ENCODE results near the gene MEDAG. TPM values are rescaled to one million over a fixed set of nuclear protein-coding genes. Genes with fewer than 3 reads are reported as not detected.

Gene MEDAG
- total RNA-seq, 5 donors from 2014 or later (not counting 1 experiment from before 2014, with no cell fraction given), result not detected

DNA sequence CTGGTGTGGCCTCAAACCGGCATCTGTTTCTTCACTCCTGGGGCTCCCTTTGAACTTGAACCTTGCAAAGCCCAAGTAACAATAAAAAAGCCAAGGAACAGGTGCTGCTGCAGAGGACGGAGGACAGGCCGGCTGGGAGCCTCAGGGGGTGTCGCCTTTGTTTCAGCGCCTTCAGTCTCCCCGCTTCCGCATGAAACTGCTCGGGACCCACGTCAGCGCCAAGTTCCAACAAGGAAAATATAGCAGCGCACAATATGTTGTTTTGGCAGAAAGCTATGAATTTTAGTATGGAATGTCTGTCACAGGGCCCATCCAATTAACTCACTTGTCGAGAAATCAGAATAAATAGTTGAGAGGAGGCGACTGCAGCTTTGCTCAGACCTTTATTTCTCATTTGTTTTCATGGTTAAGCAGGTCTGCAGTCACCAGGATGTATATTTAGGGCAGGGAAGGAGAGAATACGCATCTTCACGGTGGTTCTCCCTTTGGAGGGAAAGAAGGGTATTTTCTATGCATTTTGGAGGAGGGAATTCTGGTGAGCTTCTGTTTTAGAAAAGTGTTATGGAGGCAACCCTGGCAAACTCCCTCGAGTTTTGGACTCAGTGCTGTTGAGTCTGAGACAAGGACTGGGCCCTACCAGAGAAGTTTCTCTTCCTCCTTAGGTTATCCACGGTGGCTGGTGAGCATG lies 34.3 kb upstream of the MEDAG start:
- ATAC-seq (replicated peaks in 1 of 4) (no peak), DNase-seq (no peak)
- no peaks in the 10 kb centered on the region for H3K9me3 Mint-ChIP-seq
- H3K27me3 Mint-ChIP-seq, result peaks cover 9 to 13% of the 10 kb centered on the region in 2 donors
- Histone ChIP-seq H3K4me3 (ENCODE audit: control insufficient read depth in 1 of 2, extremely low read depth in 1 of 2, low read length in 1 of 2) (no peak overlapping the region), H3K27ac (ENCODE audit: low read length) (no peak overlapping the region), H3K9me3 (no peaks in the 10 kb centered on the region), H3K36me3 (ENCODE audit: control insufficient read depth in 2 of 2, extremely low read depth in 1 of 2, insufficient read depth in 1 of 2, low read length in 1 of 2) (no peaks in the 10 kb centered on the region), H3K4me1 (ENCODE audit: control insufficient read depth in 1 of 2, extremely low read depth in 1 of 2, insufficient read depth in 2 of 2, low read length in 2 of 2) (peaks cover 0 to 2% of the 10 kb centered on the region in 2 experiments), H3K27me3 (replicated peaks in 1 of 2; ENCODE audit: control insufficient read depth in 2 of 2, extremely low read depth in 1 of 2, insufficient read depth in 2 of 2, low read length in 1 of 2) (peaks cover 0 to 42% of the 10 kb centered on the region in 2 experiments)
- POLR2A ChIA-PET, result interaction anchor here in 1 of 2 donors (0.6 kb wide), 1 partner anchor 1598 kb away, joined by 3 read pairs; no protein-coding TSS in a partner anchor
- WGBS (ENCODE audit: insufficient coverage), result 91% methylated on average over 8 of the region's 17 CpGs
- H3K27ac Mint-ChIP-seq, result no peak overlapping the region
- no peaks in the 10 kb centered on the region for H3K36me3 Mint-ChIP-seq
- CTCF ChIA-PET, result no interaction called here
- H3K4me3 Mint-ChIP-seq, result no peak overlapping the region
- no peaks in the 10 kb centered on the region for H3K4me1 Mint-ChIP-seq

DNA sequence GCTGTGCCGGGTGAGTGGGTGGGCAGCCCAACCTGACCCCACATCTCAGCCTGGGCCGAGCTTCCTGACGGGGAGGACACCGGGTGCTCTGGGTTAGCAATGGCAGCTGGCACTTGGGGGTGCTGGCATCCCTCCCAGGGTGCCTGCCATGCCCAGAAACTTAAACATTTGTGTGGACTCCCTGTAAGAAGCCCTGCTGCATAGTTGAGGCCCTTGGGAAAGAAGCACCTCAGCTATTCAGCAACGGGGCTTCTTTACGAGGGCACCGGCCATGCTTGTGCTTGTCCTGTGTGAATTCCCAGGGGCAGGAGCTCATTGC lies 33.8 kb upstream of the MEDAG start:
- POLR2A ChIA-PET, result no interaction called here

DNA sequence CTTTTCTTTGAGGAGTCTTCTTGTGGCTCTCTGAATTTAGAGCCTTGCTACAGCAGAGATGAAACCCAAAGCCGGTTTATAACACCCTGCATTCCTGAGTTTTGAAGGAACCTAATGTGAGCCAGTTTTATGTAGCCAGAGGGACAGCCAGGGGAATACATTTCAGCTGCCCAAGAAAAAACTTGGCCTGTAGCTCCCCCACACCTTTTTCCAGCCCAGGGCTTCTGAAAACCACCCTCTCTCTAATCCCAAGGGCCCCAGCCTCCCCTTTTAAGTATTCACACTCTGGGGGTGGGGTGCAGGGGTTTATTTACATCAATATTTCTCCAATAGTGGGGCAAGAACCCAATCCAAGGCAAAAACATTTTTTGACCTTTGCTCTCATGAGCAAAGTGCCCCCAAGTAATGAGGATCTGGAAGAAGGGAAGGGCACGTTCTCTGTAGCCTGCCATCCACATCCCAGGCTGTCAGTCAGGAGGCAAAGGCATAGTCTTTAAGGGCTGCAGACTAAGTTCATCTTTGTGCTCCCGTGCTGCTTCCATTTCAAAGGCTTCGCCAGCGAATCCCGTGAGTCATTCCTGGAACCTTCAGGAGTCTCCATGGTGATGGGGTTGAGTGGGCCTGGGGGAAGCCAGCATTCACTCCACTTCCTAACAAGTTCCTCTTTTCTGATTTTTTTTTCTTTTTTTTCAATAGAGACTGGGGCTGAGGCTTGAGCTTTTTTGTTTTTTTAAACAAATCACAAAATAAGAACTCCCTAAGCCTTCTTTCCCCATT lies 33.2 kb upstream of the MEDAG start:
- WGBS (ENCODE audit: insufficient coverage), result no CpG with 5 or more reads among the region's 6 CpGs
- Histone ChIP-seq H3K4me1 (ENCODE audit: control insufficient read depth in 1 of 2, extremely low read depth in 1 of 2, insufficient read depth in 2 of 2, low read length in 2 of 2) (peaks cover 0 to 2% of the 10 kb centered on the region in 2 experiments), H3K9me3 (no peaks in the 10 kb centered on the region), H3K27me3 (replicated peaks in 1 of 2; ENCODE audit: control insufficient read depth in 2 of 2, extremely low read depth in 1 of 2, insufficient read depth in 2 of 2, low read length in 1 of 2) (peaks cover 0 to 42% of the 10 kb centered on the region in 2 experiments), H3K27ac (ENCODE audit: low read length) (no peak overlapping the region), H3K36me3 (ENCODE audit: control insufficient read depth in 2 of 2, extremely low read depth in 1 of 2, insufficient read depth in 1 of 2, low read length in 1 of 2) (no peaks in the 10 kb centered on the region), H3K4me3 (ENCODE audit: control insufficient read depth in 1 of 2, extremely low read depth in 1 of 2, low read length in 1 of 2) (no peak overlapping the region)
- Mint-ChIP-seq H3K9me3 (no peaks in the 10 kb centered on the region), H3K36me3 (no peaks in the 10 kb centered on the region), H3K4me1 (no peaks in the 10 kb centered on the region), H3K27me3 (peaks cover 9 to 13% of the 10 kb centered on the region in 2 donors), H3K27ac (no peak overlapping the region), H3K4me3 (no peak overlapping the region)
- DNase-seq, result no peak
- POLR2A ChIA-PET, result no interaction called here
- ATAC-seq (replicated peaks in 1 of 4), result no peak
- CTCF ChIA-PET, result no interaction called here

More for the DNA sequence above, 33.8 kb upstream of the MEDAG start:
- 94% methylated on average over 6 of the region's 7 CpGs for WGBS (ENCODE audit: insufficient coverage)
- no peaks in the 10 kb centered on the region for H3K36me3 ChIP-seq (ENCODE audit: control insufficient read depth in 2 of 2, extremely low read depth in 1 of 2, insufficient read depth in 1 of 2, low read length in 1 of 2)
- H3K27me3 Mint-ChIP-seq, result peaks cover 9 to 13% of the 10 kb centered on the region in 2 donors
- H3K4me3 ChIP-seq (ENCODE audit: control insufficient read depth in 1 of 2, extremely low read depth in 1 of 2, low read length in 1 of 2), result no peak overlapping the region
- ATAC-seq (replicated peaks in 1 of 4) (no peak), DNase-seq (no peak)
- peaks cover 0 to 2% of the 10 kb centered on the region in 2 experiments for H3K4me1 ChIP-seq (ENCODE audit: control insufficient read depth in 1 of 2, extremely low read depth in 1 of 2, insufficient read depth in 2 of 2, low read length in 2 of 2)
- H3K4me3 Mint-ChIP-seq, result no peak overlapping the region
- peaks cover 0 to 42% of the 10 kb centered on the region in 2 experiments for H3K27me3 ChIP-seq (replicated peaks in 1 of 2; ENCODE audit: control insufficient read depth in 2 of 2, extremely low read depth in 1 of 2, insufficient read depth in 2 of 2, low read length in 1 of 2)
- no peak overlapping the region for H3K27ac Mint-ChIP-seq
- H3K9me3 ChIP-seq, result no peaks in the 10 kb centered on the region
- H3K27ac ChIP-seq (ENCODE audit: low read length), result no peak overlapping the region
- H3K4me1 Mint-ChIP-seq, result no peaks in the 10 kb centered on the region
- CTCF ChIA-PET, result no interaction called here
- H3K36me3 Mint-ChIP-seq, result no peaks in the 10 kb centered on the region
- H3K9me3 Mint-ChIP-seq, result no peaks in the 10 kb centered on the region

DNA sequence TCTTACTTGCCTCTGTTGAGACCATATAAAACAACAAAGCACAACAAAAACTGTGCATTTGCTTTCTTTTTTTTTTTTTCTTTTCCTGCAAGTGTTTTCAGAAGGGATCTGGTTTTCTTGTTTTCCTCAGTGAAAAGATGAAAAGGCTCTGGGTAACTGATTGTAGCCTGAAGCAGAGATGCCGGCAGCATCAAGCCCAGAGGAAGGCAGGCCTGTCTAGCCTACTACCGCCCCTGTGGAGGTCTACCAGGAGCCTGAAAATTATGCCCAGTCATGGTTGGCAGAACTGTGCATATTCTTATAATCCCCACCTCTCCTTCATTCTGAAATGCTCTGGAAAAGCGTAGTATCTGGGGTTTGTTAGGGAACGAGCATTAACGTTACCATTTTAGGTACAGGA lies 32.6 kb upstream of the MEDAG start:
- Histone ChIP-seq H3K27ac (ENCODE audit: low read length) (no peak overlapping the region), H3K4me1 (ENCODE audit: control insufficient read depth in 1 of 2, extremely low read depth in 1 of 2, insufficient read depth in 2 of 2, low read length in 2 of 2) (peaks cover 0 to 2% of the 10 kb centered on the region in 2 experiments), H3K4me3 (ENCODE audit: control insufficient read depth in 1 of 2, extremely low read depth in 1 of 2, low read length in 1 of 2) (no peak overlapping the region), H3K9me3 (no peaks in the 10 kb centered on the region), H3K36me3 (ENCODE audit: control insufficient read depth in 2 of 2, extremely low read depth in 1 of 2, insufficient read depth in 1 of 2, low read length in 1 of 2) (no peaks in the 10 kb centered on the region), H3K27me3 (replicated peaks in 1 of 2; ENCODE audit: control insufficient read depth in 2 of 2, extremely low read depth in 1 of 2, insufficient read depth in 2 of 2, low read length in 1 of 2) (peaks cover 0 to 42% of the 10 kb centered on the region in 2 experiments)
- DNase-seq (no peak), ATAC-seq (replicated peaks in 1 of 4) (no peak)
- Mint-ChIP-seq H3K36me3 (no peaks in the 10 kb centered on the region), H3K27me3 (peaks cover 9 to 13% of the 10 kb centered on the region in 2 donors), H3K4me1 (no peaks in the 10 kb centered on the region), H3K4me3 (no peak overlapping the region), H3K9me3 (no peaks in the 10 kb centered on the region), H3K27ac (no peak overlapping the region)
- ChIA-PET CTCF (no interaction called here), POLR2A (no interaction called here)
- WGBS (ENCODE audit: insufficient coverage), result no CpG with 5 or more reads among the region's 5 CpGs

DNA sequence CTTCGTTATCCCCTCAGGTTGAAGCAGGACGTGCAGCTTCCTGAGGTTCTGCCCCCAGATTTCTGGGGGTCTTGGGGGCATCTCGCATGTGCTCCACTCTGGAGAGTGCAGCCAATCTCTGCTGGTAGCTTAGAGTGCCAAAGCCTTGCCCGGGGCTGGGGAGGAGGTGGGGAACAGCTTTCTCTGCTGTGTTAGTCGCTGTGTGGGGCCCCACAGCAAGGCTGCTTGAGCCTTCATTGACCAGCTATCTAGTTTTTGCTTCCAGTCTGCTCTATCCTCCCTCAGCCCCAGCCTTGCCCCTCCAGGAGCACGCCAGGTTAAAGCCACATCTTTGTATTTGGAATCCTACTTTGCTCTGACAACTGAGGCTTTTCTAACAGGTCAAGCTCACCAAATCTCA lies 32.0 kb upstream of the MEDAG start:
- H3K9me3 Mint-ChIP-seq, result no peaks in the 10 kb centered on the region
- no peak overlapping the region for H3K4me3 Mint-ChIP-seq
- POLR2A ChIA-PET, result interaction anchor here in 1 of 2 donors (0.6 kb wide), 1 partner anchor 18 kb away, joined by 5 read pairs; no protein-coding TSS in a partner anchor
- 56% methylated on average over 5 of the region's 6 CpGs for WGBS (ENCODE audit: insufficient coverage)
- Histone ChIP-seq H3K36me3 (ENCODE audit: control insufficient read depth in 2 of 2, extremely low read depth in 1 of 2, insufficient read depth in 1 of 2, low read length in 1 of 2) (no peaks in the 10 kb centered on the region), H3K9me3 (no peaks in the 10 kb centered on the region), H3K27me3 (replicated peaks in 1 of 2; ENCODE audit: control insufficient read depth in 2 of 2, extremely low read depth in 1 of 2, insufficient read depth in 2 of 2, low read length in 1 of 2) (peaks cover 0 to 38% of the 10 kb centered on the region in 2 experiments), H3K27ac (ENCODE audit: low read length) (no peak overlapping the region), H3K4me3 (ENCODE audit: control insufficient read depth in 1 of 2, extremely low read depth in 1 of 2, low read length in 1 of 2) (no peak overlapping the region), H3K4me1 (ENCODE audit: control insufficient read depth in 1 of 2, extremely low read depth in 1 of 2, insufficient read depth in 2 of 2, low read length in 2 of 2) (peaks cover 0 to 2% of the 10 kb centered on the region in 2 experiments)
- no peak for ATAC-seq (replicated peaks in 1 of 4)
- H3K4me1 Mint-ChIP-seq, result no peaks in the 10 kb centered on the region
- DNase-seq, result no peak
- CTCF ChIA-PET, result no interaction called here
- H3K36me3 Mint-ChIP-seq, result no peaks in the 10 kb centered on the region
- H3K27ac Mint-ChIP-seq, result no peak overlapping the region
- peaks cover 7 to 13% of the 10 kb centered on the region in 2 donors for H3K27me3 Mint-ChIP-seq

DNA sequence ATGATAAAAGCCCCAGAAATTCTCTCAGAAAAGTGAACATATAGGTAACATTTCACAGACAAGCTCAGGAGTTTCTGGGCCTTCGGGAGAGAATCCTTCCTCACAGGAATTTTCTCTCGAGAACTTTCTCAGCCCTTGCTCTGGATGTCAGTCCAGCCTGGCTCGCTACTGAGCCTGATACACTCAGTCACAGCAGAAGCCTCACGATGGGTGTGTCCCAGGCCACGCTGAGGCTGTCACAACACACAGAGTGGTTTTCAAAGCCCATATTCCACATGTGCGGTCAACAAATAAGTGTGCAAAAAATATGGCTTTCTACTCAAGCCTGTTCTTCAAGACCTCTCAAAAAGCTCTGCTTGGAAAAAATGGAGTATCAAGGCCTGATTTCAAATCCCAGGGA lies 31.5 kb upstream of the MEDAG start:
- no peaks in the 10 kb centered on the region for H3K9me3 ChIP-seq
- H3K36me3 Mint-ChIP-seq, result no peaks in the 10 kb centered on the region
- no peak for ATAC-seq (replicated peaks in 1 of 4)
- H3K27ac ChIP-seq (ENCODE audit: low read length), result no peak overlapping the region
- H3K27ac Mint-ChIP-seq, result no peak overlapping the region
- no peaks in the 10 kb centered on the region for H3K9me3 Mint-ChIP-seq
- ChIA-PET POLR2A (interaction anchor here in 1 of 2 donors (0.6 kb wide), 1 partner anchor 18 kb away, joined by 5 read pairs; no protein-coding TSS in a partner anchor), CTCF (no interaction called here)
- peaks cover 0 to 36% of the 10 kb centered on the region in 2 experiments for H3K27me3 ChIP-seq (replicated peaks in 1 of 2; ENCODE audit: control insufficient read depth in 2 of 2, extremely low read depth in 1 of 2, insufficient read depth in 2 of 2, low read length in 1 of 2)
- no peaks in the 10 kb centered on the region for H3K4me1 Mint-ChIP-seq
- peaks cover 0 to 2% of the 10 kb centered on the region in 2 experiments for H3K4me1 ChIP-seq (ENCODE audit: control insufficient read depth in 1 of 2, extremely low read depth in 1 of 2, insufficient read depth in 2 of 2, low read length in 2 of 2)
- no peak overlapping the region for H3K4me3 Mint-ChIP-seq
- no peak overlapping the region for H3K4me3 ChIP-seq (ENCODE audit: control insufficient read depth in 1 of 2, extremely low read depth in 1 of 2, low read length in 1 of 2)
- 94% methylated on average over 4 of the region's 6 CpGs for whole genome bisulfite sequencing (ENCODE audit: insufficient coverage)
- H3K36me3 ChIP-seq (ENCODE audit: control insufficient read depth in 2 of 2, extremely low read depth in 1 of 2, insufficient read depth in 1 of 2, low read length in 1 of 2), result no peaks in the 10 kb centered on the region
- peaks cover 3 to 13% of the 10 kb centered on the region in 2 donors for H3K27me3 Mint-ChIP-seq
- DNase-seq, result no peak
